K562 (cell line): Measurements from ENCODE around the gene CNPY3. TPM values are rescaled to one million over a fixed set of nuclear protein-coding genes. Genes with fewer than 3 reads are reported as not detected.

Experiments used
- NFE2 ChIP-seq: IDR thresholded peaks from 2 replicates; pipeline ENCODE4 v1.6.1; 2014; ENCODE audit warnings: antibody characterized with exemption, low read depth
- PHF21A ChIP-seq: fragments of 450-650 bp; IDR thresholded peaks from 2 replicates; pipeline ENCODE4 v1.6.1; 2017; ENCODE audit warnings: low read depth, borderline replicate concordance
- SAP30 ChIP-seq: fragments of 200-600 bp; sonication (generic); IDR thresholded peaks from 2 replicates; pipeline ENCODE4 v1.6.1; 2012; ENCODE audit warnings: borderline replicate concordance, low read depth, mild to moderate bottlenecking, moderate library complexity, low read length, control low read depth, inconsistent platforms; ENCODE audit not compliant: insufficient read depth, poor library complexity, severe bottlenecking
- TCF3 ChIP-seq: sonication (generic); formaldehyde crosslinking; IDR thresholded peaks from 2 replicates; pipeline ENCODE4 v1.4.0; 2020; ENCODE audit warnings: mild to moderate bottlenecking, missing genetic modification reagents
- ZNF583 ChIP-seq: fragments of 250-450 bp; sonication (Bioruptor Pico); IDR thresholded peaks from 2 replicates; pipeline ENCODE4 v1.4.0; 2020
- polyA plus RNA-seq, 8 experiments: library from polyadenylated mRNA; depleted of rRNA in 4 of 8; stranded (reverse) in 5 of 8; unstranded in 3 of 8; fragments of >200 nt; fragmentation: Nextera tagmentation in 2 of 8; fragmentation: Illumina TruSeq in 1 of 8; extraction: Ambion mirVana in 2 of 8; extraction: Trizol in 1 of 8; gene quantifications; 2 replicates each; pipeline versions ENCODE4 v1.2.1 to v1.2.3, GENCODE V29; 2011 to 2014; ENCODE audit warnings: inconsistent platforms in 1 of 8, missing spikeins in 1 of 8
- total RNA-seq, 7 experiments: library from RNA; depleted of rRNA in 6 of 7; stranded (reverse); fragments of >200 nt in 6 of 7; fragmentation: Illumina TruSeq in 2 of 7; extraction: Trizol in 2 of 7; gene quantifications; 2 replicates each; pipeline versions ENCODE4 v1.2.1 to v1.2.3, GENCODE V29; 2011 to 2021; ENCODE audit warnings: low replicate concordance in 1 of 7
- TF ChIP-seq, protein P1 (sequence below): fragments of 200-600 bp; sonication (generic); IDR thresholded peaks from one replicate; pipeline ENCODE4 v1.6.1; 2012; ENCODE audit warnings: mild to moderate bottlenecking, low read depth, low read length, inconsistent platforms
- TF ChIP-seq, protein P2 (sequence below): fragments of 250-450 bp; sonication (Bioruptor Pico); IDR thresholded peaks from 2 replicates; pipeline ENCODE4 v1.4.0; 2020; ENCODE audit warnings: mild to moderate bottlenecking, moderate library complexity
- TF ChIP-seq, protein P3 (sequence below), 2 experiments: fragments of 150-350 bp in 1 of 2; IDR thresholded peaks; 2 replicates each; pipeline ENCODE4 v1.6.1; 2012 to 2016; ENCODE audit warnings: low read depth in 2 of 2, low read length in 2 of 2, mild to moderate bottlenecking in 1 of 2, moderate library complexity in 1 of 2
- TF ChIP-seq, protein P4 (sequence below): sonication (generic); IDR thresholded peaks from 2 replicates; pipeline ENCODE4 v1.6.1; 2016

CNPY3 gene
- total and polyA plus RNA-seq, 9 of the 15 experiments (the other 6 are each of a cell fraction or from before 2014, with no cell fraction given), result 2.4 to 37.4 (median 21.2) TPM

DNA sequence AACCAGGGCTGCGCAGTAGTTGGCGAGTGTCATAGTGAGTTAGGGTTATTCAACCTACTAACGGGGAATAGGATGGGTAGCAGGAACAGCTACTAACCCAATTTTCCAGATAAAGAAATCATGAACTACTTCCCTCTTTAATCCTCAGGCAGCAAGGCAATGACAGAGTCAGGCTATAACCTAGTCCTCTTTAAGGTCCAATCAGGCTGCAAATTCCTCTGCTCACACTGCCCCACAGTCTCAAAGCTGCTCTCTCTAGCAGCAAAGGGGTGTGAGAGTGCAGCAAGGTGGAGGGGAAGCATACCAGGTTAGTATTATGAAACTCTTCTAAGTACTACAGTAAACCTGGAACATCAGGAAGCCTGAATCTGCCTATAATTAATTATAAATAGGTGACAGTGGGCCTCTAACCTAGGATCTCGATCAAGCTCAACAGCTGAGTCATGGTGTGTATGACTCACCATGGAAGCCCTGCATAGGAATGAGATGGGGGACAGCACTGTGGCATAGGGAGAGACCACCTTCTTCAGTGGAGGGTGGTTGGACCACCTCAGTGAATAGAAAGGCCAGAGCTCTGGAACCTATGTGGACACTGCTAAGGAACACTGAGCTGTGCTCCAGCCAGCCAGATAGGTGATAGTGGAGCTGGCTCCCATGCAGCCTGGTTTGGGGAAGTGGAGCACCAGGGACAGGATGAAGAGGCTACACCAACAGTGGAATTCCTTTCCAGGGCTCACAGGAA is 41.8 kb downstream of the CNPY3 start (continued):
- TF ChIP-seq, protein P1, sequence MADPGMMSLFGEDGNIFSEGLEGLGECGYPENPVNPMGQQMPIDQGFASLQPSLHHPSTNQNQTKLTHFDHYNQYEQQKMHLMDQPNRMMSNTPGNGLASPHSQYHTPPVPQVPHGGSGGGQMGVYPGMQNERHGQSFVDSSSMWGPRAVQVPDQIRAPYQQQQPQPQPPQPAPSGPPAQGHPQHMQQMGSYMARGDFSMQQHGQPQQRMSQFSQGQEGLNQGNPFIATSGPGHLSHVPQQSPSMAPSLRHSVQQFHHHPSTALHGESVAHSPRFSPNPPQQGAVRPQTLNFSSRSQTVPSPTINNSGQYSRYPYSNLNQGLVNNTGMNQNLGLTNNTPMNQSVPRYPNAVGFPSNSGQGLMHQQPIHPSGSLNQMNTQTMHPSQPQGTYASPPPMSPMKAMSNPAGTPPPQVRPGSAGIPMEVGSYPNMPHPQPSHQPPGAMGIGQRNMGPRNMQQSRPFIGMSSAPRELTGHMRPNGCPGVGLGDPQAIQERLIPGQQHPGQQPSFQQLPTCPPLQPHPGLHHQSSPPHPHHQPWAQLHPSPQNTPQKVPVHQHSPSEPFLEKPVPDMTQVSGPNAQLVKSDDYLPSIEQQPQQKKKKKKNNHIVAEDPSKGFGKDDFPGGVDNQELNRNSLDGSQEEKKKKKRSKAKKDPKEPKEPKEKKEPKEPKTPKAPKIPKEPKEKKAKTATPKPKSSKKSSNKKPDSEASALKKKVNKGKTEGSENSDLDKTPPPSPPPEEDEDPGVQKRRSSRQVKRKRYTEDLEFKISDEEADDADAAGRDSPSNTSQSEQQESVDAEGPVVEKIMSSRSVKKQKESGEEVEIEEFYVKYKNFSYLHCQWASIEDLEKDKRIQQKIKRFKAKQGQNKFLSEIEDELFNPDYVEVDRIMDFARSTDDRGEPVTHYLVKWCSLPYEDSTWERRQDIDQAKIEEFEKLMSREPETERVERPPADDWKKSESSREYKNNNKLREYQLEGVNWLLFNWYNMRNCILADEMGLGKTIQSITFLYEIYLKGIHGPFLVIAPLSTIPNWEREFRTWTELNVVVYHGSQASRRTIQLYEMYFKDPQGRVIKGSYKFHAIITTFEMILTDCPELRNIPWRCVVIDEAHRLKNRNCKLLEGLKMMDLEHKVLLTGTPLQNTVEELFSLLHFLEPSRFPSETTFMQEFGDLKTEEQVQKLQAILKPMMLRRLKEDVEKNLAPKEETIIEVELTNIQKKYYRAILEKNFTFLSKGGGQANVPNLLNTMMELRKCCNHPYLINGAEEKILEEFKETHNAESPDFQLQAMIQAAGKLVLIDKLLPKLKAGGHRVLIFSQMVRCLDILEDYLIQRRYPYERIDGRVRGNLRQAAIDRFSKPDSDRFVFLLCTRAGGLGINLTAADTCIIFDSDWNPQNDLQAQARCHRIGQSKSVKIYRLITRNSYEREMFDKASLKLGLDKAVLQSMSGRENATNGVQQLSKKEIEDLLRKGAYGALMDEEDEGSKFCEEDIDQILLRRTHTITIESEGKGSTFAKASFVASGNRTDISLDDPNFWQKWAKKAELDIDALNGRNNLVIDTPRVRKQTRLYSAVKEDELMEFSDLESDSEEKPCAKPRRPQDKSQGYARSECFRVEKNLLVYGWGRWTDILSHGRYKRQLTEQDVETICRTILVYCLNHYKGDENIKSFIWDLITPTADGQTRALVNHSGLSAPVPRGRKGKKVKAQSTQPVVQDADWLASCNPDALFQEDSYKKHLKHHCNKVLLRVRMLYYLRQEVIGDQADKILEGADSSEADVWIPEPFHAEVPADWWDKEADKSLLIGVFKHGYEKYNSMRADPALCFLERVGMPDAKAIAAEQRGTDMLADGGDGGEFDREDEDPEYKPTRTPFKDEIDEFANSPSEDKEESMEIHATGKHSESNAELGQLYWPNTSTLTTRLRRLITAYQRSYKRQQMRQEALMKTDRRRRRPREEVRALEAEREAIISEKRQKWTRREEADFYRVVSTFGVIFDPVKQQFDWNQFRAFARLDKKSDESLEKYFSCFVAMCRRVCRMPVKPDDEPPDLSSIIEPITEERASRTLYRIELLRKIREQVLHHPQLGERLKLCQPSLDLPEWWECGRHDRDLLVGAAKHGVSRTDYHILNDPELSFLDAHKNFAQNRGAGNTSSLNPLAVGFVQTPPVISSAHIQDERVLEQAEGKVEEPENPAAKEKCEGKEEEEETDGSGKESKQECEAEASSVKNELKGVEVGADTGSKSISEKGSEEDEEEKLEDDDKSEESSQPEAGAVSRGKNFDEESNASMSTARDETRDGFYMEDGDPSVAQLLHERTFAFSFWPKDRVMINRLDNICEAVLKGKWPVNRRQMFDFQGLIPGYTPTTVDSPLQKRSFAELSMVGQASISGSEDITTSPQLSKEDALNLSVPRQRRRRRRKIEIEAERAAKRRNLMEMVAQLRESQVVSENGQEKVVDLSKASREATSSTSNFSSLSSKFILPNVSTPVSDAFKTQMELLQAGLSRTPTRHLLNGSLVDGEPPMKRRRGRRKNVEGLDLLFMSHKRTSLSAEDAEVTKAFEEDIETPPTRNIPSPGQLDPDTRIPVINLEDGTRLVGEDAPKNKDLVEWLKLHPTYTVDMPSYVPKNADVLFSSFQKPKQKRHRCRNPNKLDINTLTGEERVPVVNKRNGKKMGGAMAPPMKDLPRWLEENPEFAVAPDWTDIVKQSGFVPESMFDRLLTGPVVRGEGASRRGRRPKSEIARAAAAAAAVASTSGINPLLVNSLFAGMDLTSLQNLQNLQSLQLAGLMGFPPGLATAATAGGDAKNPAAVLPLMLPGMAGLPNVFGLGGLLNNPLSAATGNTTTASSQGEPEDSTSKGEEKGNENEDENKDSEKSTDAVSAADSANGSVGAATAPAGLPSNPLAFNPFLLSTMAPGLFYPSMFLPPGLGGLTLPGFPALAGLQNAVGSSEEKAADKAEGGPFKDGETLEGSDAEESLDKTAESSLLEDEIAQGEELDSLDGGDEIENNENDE, result no peak
- TF ChIP-seq, protein P2, sequence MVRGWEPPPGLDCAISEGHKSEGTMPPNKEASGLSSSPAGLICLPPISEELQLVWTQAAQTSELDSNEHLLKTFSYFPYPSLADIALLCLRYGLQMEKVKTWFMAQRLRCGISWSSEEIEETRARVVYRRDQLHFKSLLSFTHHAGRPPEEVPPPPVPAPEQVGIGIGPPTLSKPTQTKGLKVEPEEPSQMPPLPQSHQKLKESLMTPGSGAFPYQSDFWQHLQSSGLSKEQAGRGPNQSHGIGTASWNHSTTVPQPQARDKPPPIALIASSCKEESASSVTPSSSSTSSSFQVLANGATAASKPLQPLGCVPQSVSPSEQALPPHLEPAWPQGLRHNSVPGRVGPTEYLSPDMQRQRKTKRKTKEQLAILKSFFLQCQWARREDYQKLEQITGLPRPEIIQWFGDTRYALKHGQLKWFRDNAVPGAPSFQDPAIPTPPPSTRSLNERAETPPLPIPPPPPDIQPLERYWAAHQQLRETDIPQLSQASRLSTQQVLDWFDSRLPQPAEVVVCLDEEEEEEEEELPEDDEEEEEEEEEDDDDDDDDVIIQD (CRISPR knock-in tag), result no peak
- TF ChIP-seq NFE2 (peak; percentile 98), ZNF583 (no peak), PHF21A (no peak), TCF3 (CRISPR knock-in tag) (no peak), SAP30 (no peak)
- TF ChIP-seq, protein P3, sequence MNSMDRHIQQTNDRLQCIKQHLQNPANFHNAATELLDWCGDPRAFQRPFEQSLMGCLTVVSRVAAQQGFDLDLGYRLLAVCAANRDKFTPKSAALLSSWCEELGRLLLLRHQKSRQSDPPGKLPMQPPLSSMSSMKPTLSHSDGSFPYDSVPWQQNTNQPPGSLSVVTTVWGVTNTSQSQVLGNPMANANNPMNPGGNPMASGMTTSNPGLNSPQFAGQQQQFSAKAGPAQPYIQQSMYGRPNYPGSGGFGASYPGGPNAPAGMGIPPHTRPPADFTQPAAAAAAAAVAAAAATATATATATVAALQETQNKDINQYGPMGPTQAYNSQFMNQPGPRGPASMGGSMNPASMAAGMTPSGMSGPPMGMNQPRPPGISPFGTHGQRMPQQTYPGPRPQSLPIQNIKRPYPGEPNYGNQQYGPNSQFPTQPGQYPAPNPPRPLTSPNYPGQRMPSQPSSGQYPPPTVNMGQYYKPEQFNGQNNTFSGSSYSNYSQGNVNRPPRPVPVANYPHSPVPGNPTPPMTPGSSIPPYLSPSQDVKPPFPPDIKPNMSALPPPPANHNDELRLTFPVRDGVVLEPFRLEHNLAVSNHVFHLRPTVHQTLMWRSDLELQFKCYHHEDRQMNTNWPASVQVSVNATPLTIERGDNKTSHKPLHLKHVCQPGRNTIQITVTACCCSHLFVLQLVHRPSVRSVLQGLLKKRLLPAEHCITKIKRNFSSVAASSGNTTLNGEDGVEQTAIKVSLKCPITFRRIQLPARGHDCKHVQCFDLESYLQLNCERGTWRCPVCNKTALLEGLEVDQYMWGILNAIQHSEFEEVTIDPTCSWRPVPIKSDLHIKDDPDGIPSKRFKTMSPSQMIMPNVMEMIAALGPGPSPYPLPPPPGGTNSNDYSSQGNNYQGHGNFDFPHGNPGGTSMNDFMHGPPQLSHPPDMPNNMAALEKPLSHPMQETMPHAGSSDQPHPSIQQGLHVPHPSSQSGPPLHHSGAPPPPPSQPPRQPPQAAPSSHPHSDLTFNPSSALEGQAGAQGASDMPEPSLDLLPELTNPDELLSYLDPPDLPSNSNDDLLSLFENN (IDR thresholded peaks at IDR 0.05; ENCODE audit: low read depth in 2 of 2, low read length in 2 of 2), result no peak
- TF ChIP-seq, protein P4, sequence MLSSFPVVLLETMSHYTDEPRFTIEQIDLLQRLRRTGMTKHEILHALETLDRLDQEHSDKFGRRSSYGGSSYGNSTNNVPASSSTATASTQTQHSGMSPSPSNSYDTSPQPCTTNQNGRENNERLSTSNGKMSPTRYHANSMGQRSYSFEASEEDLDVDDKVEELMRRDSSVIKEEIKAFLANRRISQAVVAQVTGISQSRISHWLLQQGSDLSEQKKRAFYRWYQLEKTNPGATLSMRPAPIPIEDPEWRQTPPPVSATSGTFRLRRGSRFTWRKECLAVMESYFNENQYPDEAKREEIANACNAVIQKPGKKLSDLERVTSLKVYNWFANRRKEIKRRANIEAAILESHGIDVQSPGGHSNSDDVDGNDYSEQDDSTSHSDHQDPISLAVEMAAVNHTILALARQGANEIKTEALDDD, result peak; percentile 97
